Retina (tissue), 1 donor: ENCODE results near the gene DLGAP3.
"Not testable (repeated sequence)": the region's sequence is repeated elsewhere in the genome, so short reads cannot be mapped to it uniquely, and the experiment has no call there.

Experiments
- DNase-seq: peaks from one replicate; pipeline ENCODE4 v3.0.0-alpha.2; 2016

Gene DLGAP3, protein sequence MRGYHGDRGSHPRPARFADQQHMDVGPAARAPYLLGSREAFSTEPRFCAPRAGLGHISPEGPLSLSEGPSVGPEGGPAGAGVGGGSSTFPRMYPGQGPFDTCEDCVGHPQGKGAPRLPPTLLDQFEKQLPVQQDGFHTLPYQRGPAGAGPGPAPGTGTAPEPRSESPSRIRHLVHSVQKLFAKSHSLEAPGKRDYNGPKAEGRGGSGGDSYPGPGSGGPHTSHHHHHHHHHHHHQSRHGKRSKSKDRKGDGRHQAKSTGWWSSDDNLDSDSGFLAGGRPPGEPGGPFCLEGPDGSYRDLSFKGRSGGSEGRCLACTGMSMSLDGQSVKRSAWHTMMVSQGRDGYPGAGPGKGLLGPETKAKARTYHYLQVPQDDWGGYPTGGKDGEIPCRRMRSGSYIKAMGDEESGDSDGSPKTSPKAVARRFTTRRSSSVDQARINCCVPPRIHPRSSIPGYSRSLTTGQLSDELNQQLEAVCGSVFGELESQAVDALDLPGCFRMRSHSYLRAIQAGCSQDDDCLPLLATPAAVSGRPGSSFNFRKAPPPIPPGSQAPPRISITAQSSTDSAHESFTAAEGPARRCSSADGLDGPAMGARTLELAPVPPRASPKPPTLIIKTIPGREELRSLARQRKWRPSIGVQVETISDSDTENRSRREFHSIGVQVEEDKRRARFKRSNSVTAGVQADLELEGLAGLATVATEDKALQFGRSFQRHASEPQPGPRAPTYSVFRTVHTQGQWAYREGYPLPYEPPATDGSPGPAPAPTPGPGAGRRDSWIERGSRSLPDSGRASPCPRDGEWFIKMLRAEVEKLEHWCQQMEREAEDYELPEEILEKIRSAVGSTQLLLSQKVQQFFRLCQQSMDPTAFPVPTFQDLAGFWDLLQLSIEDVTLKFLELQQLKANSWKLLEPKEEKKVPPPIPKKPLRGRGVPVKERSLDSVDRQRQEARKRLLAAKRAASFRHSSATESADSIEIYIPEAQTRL

DNA sequence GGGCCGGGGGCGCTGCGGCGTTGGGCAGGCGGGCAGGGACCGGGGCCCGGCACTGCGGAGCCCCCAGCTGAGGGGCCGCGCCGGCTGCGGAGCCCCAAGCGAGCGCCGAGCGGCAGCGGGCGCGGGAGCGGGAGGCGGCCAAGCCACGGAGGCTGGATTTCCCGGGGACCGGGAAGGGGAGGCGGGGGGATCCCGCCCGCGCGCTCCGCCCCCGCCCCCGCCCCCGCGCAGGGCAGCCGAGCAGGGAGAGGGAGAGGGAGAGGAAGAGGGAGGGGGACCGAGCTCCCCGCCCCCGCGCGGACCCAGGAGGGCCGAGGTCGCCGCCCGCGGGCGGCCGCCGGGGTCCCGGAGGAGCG is at the start of gene DLGAP3:
Gene DLGAP3, minus strand, starts transcription at position 154 of the 356 bp plus-strand sequence. CDS start 24,267 bp downstream, outside the sequence.
- DNase-seq: no peak

DNA sequence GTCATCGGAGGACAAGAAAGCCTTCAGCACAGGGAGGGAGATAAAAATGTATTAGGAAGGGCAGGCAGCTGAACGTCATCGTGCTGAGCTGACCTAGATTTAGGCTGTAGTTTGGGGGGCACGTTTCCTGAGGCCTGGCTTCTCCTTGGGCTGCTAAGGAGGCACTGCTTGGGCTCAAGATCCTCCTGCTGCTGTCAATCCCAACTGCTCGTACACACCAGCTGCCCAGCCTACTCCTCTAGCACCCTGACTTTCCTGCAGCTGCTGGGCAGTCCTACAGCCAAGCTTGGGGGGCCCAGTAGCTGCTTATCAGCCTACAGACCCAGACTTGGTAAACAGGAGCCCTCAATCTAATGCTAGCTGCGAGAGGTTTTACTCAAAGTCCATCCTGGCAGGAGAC is 49.5 kb upstream of the DLGAP3 start:
- DNase-seq: no peak

DNA sequence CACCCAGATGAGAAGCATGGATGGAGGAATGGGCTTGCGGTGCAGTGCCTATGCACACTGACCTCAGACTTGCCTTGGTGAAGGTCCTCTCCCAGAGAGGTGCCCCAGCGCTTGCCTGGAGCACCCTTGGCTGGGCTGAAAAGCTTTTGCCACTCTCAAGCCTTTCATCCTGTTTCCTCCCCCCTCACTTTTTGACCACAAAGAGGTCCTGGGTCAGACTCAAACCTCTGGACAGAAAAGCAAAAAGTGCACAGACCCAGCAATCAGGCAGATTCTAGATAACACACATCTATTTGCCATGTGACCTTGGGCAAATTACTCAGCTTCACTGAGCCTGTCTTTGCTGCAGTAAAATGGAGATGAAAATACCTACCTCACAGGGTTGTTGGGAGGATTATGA is 48.4 kb upstream of the DLGAP3 start:
- no peak for DNase-seq

- DNase-seq: no peak
Measured at GRCh38 chr1:34977210-34977471, 47.7 kb upstream of the DLGAP3 start.

- DNase-seq: no peak
Measured at GRCh38 chr1:34976384-34977209, 47.1 kb upstream of the DLGAP3 start.

DNA sequence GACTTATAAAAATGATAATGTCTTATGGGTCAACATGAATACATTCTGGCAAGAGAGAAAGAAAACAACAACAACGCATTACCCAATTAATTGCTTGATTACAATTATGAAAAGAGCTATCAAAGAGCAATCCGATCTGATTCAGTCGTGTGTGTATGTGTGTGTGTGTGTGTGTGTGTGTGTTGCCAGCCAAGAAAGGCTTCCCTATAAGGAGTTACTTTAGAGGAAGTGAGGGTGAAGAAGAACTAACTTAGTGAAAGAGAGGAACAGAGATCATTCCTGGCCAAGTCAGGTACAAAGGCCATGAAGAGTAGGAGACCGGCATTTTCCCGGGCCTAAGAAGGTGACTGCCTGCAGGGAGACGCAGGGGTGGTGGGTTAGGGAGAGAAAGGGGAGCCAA is 46.3 kb upstream of the DLGAP3 start:
- DNase-seq: no peak

GRCh38 chr1:34975338-34975737 is 45.9 kb upstream of the DLGAP3 start:
- DNase-seq: no peak

- DNase-seq: no peak
Measured at GRCh38 chr1:34974626-34975025, 45.2 kb upstream of the DLGAP3 start.

DNA sequence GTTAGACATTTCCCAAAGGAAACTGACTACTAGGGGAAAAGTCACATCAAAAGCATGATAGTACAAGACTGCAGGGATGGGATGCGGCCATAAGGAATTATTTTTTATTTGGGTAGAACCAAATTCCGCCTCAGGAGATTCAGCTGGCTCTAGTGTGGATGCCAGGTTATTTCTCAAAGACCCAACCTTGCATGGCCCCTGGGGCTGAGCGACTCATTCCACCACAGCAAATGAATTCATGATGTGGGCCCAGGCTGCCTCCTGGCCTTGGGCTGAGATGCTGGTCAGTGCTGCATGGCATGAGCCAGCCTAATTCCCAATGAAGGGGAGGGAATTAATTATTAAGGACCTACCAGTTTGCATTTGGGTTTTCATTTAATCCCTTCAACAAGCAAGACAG is 43.9 kb upstream of the DLGAP3 start:
- DNase-seq: no peak

DNA sequence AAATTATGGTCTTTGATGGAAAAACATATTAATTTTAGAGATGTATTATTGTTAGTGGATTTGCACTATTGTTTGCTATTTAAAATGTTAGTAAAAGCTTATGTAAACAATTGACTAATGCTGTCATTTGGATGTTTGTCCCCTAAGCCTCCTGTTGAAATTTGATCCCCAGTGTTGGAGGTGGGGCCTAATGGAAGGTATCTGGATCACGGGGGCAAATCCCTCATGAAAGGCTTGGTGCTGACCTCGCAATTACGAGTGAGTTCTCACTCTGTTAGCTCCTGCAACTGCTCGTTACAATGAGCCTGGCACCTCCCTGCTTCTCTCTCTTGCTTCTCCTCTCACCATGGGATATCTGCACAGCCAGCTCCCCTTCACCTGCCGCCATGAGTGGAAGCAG is 41.4 kb upstream of the DLGAP3 start:
- DNase-seq: no peak

DNA sequence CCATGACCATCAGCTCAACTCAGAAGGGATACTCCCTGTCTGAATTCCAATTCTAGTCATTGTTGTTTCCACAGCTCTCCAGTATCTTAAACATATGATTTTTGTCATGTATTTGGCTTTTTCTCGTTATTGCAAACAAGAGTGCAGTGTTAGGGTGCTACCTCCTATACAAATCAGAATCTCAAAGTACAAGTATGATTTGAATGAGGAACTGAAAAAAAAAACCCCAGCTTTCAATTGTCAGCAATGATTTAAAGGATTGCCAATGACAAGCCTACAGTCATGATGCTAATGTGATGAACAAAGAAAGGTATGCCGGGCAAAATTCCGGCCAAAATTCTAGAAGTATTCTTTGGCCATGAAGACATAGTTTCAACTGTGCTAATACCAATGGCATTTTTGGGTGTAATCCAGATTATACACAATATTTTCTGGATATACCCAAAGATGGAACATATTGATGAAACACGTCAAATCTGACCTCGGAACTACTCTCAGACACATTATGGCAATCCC is 40.8 kb upstream of the DLGAP3 start:
- no peak for DNase-seq

- DNase-seq: not testable (repeated sequence)
Measured at GRCh38 chr1:34968297-34968696, 38.8 kb upstream of the DLGAP3 start.

DNA sequence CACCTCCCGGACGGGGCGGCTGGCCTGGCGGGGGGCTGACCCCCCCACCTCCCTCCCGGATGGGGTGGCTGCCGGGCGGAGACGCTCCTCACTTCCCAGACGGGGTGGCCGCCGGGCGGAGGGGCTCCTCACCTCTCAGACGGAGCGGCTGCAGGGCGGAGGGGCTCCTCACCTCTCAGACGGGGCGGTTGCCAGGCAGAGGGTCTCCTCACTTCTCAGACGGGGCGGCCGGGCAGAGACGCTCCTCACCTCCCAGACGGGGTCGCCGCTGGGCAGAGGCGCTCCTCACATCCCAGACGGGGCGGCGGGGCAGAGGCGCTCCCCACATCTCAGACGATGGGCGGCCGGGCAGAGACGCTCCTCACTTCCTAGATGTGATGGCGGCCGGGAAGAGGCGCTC is 38.2 kb upstream of the DLGAP3 start:
- not testable (repeated sequence) for DNase-seq

- no peak for DNase-seq
Measured at GRCh38 chr1:34965597-34965996, 36.1 kb upstream of the DLGAP3 start.

DNA sequence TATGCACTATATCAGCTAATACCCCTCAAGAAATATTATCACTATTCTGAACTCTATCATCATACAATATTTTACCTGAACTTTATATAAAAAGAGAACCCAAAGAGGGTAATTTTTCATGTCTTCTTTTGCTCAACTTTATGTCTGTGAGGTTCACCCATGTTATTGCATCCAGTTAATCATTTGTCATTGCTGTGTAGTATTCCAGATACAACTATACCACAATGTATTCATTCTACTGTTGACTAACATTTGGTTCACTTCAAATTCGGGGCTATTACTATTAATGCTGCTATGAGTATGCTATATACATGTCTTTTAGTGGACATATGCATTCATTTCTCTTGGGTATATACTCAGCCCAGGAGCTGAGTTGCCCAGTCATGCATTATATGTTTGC is 21.0 kb upstream of the DLGAP3 start:
- DNase-seq: no peak

DNA sequence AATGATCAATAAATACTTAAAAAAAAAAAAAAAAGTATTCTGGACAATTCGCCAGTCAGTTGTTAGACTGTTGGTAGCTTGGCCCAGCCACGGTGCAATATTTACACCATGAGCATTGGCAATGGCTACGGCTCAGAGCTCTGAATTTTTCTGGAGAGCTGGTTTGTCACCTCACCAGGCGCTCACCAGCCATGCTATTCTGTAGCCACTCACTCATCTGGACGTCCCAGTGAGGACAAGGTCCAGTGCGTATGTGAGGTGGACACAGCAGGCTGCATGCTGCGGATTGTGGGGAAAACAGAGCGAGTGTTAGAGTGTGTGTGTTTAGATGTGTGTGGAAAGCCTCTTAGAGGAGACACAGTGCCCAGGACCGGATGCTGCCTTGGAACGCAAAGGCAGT is 19.3 kb upstream of the DLGAP3 start:
- DNase-seq: not testable (repeated sequence)

DNA sequence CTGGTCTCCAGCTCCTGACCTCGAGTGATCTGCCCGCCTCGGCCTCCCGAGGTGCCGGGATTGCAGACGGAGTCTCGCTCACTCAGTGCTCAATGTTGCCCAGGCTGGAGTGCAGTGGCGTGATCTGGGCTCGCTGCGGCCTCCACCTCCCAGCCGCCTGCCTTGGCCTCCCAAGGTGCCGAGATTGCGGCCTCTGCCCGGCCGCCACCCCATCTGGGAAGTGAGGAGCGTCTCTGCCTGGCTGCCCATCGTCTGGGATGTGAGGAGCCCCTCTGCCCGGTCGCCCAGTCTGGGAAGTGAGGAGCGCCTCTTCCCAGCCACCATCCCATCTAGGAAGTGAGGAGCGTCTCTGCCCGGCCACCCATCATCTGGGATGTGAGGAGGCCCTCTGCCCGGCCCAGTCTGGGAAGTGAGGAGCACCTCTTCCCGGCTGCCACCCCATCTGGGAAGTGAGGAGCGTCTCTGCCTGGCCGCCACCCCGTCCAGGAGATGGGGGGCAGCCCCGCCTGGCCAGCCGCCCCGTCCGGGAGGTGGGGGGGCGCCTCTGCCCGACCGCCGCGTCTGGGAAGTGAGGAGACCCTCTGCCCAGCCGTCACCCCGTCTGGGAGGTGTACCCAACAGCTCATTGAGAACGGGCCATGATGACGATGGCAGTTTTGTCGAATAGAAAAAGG is 18.3 kb upstream of the DLGAP3 start:
- DNase-seq: not testable (repeated sequence)

GRCh38 chr1:34946211-34946610 is 16.8 kb upstream of the DLGAP3 start:
- DNase-seq: no peak

DNA sequence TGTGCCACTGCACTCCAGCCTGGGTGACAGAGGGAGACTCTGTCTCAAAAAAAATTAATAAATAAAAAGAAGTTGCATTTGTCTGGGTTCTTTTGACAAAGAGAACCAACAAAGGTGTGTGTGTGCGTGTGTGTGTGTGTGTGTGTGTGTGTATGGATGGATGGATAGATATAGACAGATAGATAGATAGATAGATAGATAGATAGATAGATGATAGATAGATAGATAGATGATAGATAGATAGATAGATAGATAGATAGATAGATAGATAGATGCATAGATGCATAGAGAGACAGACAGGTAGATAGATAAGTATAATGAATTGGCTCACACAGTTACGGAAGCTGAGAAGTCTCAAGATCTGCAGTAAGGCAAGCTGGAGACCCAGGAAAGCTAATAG is 12.3 kb upstream of the DLGAP3 start:
- DNase-seq: not testable (repeated sequence)

DNA sequence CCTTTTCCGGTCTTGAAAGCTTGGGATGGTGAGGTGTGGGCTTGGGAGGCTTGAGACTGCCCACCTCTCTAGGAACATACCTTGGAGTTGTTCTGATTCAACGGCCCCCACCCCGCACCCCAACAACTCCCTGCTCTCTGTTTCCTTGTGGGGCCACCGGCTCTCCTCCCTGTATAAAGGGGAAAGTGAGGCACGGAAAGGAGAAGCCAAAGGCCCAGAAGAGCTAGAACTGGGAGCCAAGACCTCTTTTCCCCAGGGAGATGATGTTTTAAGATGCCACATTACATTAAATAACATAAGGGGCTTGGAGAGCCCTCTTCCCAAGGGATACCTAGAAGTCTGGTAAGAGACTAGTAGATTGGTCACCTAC is 1.2 kb upstream of the DLGAP3 start:
- no peak for DNase-seq

DNA sequence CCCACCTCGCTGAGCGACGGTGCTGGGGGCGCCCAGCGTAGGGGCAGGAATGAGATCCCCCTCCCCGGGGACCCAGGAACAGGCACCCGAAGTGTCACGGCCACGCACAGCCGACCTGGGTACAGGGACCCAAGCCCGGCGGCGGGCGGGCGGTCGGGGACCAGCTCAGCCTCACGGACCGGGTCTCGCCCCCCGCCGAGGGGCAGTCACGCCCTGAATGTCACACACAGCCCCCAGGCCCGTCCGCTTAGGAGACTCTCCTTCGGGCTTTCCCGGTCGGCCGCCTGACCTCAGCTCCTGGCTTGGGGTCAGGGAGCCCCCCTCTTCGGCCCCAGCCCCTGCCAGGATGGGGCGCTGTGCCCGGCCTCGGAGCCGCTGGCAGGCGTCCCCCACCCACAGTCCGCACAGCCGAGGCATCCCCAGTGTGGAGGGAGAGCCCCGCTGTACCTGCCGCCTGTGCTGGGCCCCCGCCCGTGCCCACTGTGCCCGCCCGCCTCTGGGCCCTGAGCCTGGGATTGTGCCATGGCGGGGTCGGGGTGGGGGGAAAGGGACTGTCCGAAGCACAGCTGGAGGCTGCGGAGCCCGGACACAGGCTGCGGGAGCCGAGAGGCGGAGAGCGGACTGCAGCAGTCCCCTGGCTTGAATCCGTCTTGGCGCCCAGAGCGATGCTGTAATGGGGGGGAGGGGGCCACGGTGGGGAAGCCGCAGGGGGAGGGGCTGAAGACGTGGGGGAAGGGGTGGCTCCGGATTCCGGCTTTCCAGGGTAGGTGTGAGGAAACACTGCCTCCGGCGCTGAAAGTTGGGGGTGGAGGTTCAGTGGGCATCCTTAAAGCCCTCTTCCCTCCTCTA is 627 bp upstream of the DLGAP3 start:
- peak; percentile 76 for DNase-seq
